ENCODE measurements around the gene KRTAP10-4.
"Not testable (repeated sequence)": the region's sequence is repeated elsewhere in the genome, so short reads cannot be mapped to it uniquely, and the experiment has no call there.

KRTAP10-4 gene

DNA sequence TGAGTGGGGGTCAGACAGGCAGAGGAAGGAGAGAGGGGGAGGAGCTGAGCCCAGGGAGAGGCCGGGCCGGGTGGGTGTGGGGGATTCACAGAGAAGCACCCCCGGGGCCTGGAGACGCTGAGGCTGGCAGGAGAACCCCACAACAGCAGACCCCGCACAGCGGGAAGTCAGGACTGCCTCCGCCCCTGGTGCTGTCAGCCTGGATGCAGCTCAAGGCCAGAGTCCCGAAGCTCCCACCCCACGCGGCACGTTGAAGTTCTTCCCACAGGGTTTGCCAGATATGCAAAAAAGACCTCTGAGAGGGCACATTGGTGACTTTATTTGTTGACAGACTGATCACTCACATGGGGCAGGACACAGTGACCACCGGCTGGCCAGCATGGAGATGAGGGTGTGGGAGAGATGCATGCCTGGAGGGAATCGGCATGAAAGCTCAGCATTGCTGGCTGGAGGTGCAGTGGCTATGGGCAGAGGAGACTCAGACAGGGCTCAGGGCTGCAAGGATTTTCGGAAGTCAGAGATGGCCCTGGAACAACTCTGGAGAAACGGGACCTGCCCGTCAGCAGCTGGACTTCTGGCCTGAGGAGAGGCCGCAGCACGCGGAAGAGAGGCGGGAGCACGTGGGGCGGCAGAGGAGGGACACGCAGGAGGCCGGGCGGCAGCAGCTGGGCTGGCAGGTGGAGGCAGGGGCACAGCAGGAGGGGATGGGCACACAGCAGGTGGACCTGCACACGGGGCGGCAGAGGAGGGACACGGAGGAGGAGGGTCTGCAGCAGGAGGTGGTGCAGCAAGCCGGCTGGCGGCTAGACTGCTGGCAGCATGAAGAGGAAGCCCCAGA, 15.8 kb upstream of the KRTAP10-4 start:
- no peak for DNase-seq (ENCODE audit: low read depth)

DNA sequence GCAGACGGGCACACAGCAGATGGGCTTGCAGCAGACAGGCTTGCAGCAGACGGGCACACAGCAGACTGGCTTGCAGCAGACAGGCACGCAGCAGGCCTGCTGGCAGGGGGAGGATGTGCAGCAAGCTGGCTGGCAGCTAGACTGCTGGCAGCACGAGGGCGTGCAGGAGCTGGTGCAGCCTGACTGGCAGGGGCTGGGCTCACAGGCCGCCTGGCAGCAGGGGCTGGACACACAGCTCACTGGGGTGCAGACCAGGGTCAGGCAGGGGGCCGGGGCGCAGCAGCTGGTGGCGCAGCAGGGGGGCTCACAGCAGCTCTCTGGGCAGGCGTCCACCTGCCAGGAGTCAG, 15.2 kb upstream of the KRTAP10-4 start:
- not testable (repeated sequence) for DNase-seq (ENCODE audit: low read depth)

DNA sequence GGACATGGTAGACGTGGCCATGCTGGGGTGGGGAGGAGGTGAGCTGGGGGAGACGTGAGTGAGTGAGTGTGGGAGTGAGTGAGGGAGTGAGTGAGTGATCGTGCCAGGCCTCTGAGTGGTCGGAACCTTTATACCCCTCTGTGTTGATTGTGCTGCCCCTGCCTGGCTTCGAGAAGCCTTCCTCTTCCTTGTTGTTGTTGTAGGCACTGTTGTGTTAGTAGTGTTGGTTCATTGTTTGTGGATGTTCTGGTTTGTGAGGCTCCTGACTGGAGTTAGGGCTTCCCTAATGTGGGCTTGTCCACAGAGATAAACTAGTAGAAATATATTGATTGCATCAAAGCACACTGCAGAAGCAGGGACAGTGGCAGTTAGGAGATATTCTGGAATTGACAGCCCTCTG, 14.8 kb upstream of the KRTAP10-4 start, which contains the start of gene KRTAP10-3:
TSS of gene KRTAP10-3 (minus strand) at position 101 of the 400 bp plus-strand sequence. CDS start at position 21, 80 bp downstream.
- no peak for DNase-seq (ENCODE audit: low read depth)

DNA sequence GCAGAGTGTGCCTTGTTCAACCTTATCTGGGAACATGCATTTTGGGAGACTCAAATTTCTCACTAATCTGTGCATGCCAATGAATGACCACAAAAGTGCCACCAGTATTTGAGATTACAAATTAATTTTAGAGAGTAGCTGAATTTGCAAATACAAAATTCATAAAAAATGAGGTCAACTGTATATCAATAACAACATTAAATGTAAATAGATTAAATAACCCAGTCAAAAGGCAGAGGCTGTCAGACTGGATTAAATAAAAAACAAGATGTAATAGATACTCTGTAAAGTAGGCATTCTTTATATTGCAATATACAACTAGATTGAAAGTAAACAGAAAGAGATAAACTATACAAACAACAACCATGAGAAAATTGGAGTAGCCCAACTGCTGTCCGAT, 9.4 kb upstream of the KRTAP10-4 start:
- no peak for DNase-seq (ENCODE audit: low read depth)

DNA sequence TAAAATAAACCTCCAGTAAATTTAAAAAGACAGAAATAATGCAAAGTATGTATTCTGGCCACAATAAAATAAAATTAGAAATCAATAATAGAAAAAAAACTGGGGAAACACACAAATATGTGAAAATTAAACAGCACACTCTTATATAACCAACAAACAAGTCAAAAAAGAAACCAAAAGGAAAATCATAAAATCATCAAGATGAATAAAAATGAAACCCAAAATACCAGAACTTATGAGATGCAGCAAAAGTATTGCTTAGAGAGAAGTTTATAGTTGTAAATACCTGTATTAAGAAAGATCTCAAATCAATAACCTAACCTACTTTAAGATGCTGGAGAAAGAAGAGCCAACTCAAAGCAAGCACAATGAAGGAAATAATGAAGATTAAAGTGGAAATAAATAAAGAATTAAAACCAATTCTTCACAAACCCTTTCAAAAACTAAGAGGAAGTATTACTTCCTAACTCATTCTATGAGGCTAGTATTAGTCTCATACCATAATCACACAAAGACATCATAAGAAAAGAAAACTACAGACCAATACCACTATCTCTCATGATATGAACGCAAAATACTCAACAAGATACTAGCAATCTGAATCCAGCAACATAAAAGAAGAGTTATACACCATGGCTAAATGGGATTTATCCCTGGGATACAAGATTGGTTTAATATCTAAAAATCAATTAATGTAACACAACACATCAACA, 8.5 kb upstream of the KRTAP10-4 start:
- DNase-seq (ENCODE audit: low read depth), result no peak

DNA sequence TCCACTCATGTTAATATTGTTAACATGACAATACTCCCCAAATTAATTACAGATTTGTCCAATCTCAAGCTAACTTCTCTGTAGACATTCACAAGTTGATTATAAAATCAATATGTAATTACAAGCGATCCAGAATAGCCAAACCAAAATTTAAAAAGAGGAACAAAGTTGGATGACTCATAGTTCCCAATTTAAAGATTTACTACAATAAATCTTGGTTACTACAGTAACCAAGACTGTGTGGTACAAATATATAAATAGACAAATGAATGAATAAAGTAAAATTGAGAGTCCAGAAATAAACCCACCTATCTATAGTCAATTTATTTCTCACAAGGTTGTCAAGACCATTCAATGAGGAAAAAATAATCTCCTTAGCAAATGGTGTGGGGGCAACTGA, 7.1 kb upstream of the KRTAP10-4 start:
- no peak for DNase-seq (ENCODE audit: low read depth)

DNA sequence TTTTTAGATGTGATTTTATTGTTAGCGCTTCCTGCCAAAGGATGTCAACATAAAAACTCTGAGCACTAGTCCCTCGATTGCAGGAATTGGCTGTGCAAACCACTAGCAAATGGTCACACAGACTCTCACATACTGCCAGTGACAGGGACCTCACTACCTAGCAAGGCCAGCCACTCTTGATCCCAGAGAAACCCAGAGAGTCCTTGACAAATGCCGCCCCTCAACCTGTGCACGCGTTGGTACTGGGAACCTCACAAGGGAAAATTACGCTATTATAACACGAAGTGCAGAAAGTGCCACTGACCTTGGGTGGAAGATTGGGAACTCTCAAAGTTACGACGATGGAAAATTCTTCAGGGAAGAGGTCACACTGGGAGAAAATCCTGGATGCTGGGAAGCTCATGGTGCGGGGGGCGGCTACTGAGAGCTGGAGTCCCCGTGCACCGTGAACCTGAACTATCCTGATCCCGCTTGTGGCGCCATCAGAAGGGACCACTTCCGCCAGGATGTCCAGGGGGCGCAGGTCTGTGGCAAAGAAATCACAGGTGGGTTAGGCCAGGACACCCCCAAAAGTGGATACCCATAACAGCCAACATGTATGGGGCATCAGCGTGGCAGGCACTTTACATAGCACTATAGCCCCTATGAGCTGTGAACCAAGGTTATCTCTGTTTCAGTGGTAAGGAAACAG, 5.9 kb upstream of the KRTAP10-4 start:
- no peak for DNase-seq (ENCODE audit: low read depth)

DNA sequence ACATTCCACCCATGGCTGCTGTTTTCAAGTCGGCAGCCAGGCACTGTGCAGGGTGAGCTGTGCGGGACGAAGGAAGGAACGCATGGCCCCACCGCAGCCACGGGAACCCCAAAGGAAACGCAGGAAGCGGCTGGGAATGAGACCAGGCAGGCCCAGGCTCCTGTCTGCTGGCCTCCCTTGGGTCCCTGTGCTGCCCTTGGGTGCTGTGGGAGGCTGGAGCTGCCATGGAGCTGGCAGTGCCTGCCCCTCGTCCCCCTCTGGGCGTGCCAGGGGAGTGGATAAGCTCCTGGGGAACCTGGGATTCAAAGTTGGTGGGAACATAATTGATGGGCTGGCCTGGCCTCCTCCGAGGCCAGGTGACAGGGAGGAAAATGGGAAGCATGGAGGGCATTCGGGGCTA, 5.3 kb upstream of the KRTAP10-4 start:
- DNase-seq (ENCODE audit: low read depth), result no peak

DNA sequence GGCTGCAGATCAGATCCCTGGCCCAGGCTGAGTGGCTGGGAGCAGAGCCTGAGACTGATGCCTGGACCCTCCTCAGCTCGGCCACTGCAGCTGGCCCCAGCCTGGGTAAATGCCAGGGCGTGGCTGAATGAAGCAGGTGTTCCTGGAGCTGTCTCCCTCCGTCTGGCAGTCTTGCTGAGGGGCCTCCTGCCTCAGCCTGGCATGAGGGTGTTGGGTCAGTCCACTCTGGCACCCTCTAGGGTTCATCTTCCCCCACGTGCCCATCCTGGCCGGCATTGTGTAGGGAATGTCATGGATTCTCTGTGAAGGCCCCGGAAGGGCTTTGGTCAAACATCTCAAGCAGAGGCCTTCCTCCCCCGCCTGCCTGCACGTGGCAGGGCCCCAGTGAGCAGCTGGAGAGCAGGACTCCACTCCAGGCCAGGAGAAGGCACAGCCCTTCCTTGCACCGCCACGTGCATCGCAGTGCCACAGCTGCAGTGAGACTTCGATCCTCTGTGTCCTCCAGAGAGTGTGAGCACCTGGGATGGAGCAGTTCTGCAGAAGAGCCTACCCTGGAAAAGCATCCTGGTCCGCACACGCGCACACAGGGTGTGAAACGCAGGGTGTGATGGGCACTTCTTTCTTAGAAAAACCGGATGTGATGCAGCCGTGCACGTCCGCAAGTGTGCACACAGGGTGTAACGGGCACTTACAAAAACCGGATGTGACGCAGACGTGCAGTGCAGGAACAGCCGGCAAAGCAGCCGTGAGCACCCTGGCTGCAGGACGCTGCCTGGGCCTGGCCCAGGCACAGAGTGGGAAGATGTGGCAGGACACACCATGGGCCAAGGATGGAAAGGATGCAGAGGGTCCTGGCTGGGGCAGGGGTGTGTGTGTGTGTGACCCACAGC, 4.6 kb upstream of the KRTAP10-4 start:
- DNase-seq (ENCODE audit: low read depth), result no peak

DNA sequence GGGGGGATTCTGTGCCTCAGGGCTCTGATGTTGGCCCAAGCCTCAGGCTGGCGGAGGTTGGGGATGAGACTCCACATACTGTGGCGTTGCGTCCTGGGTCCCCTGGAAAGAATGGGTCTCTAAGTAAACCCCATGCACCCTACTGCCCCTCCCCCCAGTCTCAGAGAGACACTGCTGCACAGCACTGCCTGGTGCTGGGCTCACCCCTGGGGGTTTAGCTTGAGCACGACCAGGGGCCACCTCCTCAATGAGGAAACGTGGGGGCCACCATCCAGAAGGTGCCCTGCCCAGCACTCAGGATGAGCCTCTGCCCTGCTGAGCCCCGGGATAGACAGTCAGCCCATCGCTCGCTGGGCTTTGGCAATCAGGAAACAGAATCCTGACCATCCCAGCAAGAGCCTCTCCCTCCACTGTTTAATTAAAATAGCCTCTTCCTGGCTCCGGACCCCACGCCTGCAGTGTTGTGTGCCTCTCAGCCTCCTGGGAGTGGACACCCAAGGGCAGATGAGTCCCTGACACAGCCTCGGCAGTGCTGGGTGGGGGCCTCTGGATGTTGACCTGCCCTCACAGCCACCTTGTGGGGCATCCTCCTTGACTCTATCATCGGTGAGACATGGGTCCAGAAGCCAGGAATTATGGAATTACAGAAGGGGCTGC, 3.5 kb upstream of the KRTAP10-4 start:
- DNase-seq (ENCODE audit: low read depth), result no peak

DNA sequence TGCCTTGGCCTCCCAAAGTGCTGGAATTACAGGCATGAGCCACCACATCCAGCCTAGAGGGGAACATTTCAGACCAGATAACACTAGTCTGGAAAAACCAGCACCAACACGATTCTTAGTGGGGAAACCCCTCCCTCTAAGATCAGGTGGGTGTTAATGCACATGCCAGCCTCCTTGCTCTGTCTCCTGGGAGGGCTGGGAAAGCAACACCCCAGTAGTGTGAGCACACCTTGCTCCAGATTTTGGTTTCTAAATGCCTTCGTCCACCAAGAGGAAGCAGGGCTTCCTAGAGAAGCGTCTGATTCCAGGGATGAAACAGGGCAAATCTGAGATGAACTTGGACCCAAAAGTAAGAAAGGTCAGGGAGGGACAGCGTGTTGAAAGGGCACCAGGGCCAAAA, 2.2 kb upstream of the KRTAP10-4 start:
- no peak for DNase-seq (ENCODE audit: low read depth)

DNA sequence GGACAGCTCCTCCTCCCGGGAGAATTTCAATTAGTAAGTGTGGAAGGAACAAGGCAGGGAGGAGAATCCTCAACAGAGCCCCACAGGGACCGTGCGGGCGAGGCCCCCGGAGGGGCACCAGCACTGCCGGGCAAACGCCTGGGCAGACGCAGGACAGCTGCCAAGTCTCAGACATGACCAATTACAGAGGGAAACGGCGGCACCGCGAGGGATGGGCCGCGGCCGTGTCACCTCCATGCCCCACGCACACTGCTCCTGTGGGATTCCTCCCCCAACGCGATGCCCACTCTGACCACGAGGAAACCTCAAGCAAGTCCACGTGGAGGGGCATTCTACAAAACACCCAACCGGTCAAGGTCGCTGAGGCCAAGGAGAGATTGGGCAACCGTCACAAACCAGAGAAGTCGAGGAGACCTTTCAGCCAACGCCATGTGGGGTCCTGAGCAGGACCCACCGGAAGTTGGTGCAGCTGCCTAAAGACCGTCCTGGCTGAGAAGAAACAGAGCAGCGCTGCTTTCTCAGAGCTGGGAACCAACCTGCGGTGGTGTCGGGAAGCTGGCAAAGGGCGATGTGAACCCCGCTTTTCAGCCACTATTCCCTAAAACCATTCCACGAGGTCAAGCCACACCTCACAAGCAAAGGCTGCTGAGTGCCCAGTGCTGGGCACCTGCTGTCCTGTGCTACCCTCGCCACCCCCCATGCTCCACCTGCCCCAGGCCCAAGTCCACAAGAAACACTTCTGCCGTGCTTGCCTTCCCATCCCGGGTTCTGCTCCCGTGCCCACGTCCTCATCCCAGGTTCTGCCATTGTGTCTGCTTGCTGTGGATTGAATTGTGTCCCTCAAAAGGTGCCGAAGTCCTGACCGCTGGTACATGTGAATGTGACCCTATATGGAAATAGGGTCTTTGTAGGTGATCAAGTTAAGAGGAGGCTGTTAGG, 1.4 kb upstream of the KRTAP10-4 start:
- no peak for DNase-seq (ENCODE audit: low read depth)

DNA sequence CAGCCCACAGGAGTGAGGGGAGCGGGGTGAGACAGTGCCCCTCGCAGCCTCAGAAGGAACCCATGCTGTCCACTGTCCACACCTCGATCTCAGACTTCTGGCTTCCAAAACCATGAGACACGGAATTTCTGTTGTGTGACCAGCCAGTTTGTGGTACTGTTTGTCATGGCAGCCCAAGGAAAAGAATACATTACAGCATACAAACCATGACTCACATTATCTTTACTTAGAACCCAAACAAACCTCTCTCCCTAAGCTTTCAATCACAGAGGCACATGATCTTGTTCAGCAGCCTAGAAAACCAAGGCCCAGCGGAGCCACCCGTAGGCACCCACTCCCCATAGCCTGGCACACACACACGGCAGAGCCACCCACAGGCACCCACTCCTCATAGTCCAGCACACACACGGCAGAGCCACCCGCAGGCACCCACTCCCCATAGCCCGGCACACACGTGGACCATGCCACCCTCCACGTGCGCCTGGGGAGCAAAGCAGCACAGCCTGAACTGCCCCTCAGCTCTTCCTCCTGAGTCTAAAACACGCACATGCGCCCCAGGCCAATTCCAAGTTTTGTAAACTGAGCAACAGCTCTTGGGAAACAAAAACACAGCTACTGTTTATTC, 458 bp upstream of the KRTAP10-4 start:
- no peak for DNase-seq (ENCODE audit: low read depth)

DNA sequence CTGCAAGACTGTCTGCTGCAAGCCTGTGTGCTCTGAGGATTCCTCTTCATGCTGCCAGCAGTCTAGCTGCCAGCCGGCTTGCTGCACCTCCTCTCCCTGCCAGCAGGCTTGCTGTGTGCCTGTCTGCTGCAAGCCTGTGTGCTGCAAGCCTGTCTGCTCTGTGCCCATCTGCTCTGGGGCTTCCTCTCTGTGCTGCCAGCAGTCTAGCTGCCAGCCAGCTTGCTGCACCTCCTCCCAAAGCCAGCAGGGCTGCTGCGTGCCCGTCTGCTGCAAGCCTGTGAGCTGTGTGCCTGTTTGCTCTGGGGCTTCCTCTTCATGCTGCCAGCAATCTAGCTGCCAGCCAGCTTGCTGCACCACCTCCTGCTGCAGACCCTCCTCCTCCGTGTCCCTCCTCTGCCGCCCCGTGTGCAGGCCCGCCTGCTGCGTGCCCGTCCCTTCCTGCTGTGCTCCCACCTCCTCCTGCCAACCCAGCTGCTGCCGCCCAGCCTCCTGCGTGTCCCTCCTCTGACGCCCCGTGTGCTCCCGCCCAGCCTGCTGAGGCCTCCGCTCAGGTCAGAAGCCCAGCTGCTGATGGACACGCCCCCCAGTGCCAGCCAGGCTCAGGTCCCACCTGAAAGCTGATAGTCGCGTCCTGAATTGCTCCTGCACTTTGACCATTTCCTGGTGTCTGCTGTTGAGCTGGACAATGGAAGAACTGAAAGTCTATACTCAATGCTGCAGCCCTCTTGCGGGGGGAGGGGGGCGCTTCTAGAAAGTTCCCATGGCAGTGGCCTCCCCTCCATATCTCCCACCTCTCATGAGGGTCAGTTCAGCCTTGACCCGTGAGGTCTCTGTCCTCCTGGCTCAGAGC, 1.2 kb downstream of the KRTAP10-4 start:
- no peak for DNase-seq (ENCODE audit: low read depth)

DNA sequence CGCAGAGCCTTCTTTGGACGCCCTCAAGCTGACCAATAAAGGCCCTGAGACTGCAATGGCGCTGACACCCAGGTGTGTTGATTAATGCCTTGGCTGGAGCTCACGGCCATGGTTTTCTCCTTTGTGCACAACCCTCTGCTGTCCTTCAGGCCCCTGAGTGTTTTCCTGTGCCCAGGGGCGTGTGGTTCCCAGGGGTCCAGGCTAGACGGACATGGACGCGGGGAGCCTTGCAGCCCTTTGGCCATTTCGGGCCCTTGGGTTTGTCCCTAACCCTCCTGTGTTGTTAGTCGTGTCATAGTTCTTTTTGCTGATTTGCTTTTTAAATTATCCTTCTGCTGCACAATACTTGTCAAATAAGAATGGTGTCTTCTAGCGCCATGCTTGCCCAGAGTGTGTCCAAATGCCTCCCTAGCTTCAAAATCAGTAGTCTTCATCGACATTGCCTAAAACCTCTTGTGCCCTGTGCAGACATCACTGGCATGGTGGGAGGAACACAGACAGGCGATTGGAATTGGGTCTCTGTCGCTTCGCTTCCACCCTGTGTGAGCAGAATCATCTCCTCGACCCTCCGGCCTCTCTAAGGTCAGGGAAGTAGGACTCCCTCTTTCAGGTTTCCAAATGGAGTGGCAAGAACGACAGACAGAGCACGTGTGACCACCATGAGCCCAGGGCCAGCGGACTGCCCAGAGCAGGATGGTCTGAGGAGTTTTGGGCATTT, 1.9 kb downstream of the KRTAP10-4 start:
- no peak for DNase-seq (ENCODE audit: low read depth)

DNA sequence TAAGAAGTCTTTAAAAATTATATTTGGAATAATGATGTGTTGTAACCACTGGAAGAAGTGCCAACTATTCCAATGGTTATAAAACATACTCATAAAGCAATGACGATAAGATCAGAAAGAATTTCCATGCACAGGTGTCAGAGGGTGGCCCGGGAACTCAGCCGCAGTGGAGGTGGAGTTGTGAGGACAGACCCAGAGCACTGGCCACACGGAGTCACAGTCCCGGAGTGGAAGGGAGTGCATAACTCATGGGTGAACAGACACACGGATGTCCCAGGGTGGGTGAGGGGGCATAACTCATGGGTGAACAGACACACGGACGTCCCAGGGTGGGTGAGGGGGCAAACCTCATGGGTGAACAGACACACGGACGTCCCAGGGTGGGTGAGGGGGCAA, 2.5 kb downstream of the KRTAP10-4 start:
- DNase-seq (ENCODE audit: low read depth), result no peak

DNA sequence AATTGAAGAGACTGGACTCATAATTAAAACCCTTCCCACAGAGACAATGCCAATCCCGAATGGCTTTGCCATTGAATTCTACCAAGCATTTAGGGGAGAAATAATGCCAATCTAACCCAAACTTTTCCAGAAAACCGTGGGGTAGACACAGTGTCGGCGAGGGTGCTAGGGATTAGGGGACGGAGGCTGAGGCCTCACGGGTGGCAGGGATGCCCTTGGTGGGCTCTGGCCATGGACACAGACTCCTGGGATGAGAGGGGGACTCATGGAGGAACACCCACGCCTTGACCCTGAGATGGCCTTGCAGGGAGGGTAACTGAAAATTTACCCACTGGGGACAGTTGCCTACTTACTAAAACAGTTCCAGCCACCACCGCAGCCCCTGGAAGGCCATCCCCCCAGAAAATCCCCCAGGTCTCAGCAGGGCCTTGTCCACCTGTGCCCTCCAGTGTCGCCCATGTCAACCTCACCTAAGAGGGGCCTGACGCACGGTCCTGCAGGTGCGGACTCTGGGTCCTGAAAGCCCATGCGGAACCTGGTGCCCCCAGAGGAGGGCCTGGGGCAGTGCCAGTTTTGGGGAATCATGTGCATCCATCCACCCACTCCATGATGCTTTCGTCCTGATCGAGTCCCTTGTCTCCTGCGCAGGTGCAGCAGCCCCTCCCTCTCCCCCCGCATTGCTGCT, 5.0 kb downstream of the KRTAP10-4 start:
- no peak for DNase-seq (ENCODE audit: low read depth)

Data from T follicular helper cell (primary cell).